LNCaP clone FGC (cell line): ENCODE results near the gene RAP2A.

Experiments
- DNase-seq: peaks from one replicate; pipeline ENCODE4 v3.0.0-alpha.2; 2011; ENCODE audit warnings: low read depth
- H3K4me3 ChIP-seq: 2 replicates; pipeline ENCODE4 v1.5.1; 2011; ENCODE audit warnings: mild to moderate bottlenecking, low read depth, low read length, control low read depth
- TF ChIP-seq, protein P1 (sequence below): IDR thresholded peaks from 2 replicates; pipeline ENCODE4 v1.5.1; 2012; ENCODE audit warnings: mild to moderate bottlenecking; ENCODE audit not compliant: control insufficient read depth, insufficient read depth; ENCODE audit errors: extremely low read depth

The RAP2A gene

DNA sequence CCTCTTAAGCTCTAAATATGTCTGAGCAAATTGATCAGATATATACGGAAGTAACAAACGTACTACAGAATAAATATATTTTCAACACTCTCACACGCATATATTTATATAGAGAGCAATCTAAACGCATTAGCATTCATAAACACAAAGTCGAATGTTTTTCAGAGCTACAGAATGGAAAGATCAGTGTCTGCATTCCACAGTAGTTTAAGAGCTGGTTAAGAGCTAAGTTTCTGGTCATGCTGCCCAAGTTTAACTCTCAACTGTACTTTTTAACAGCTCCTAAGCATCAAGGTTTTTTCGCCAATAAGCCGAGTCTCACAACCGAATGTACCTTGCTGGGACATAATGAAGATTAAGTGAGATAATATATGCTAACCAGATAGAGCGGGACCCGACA lies 36.7 kb upstream of the RAP2A start:
- DNase-seq: no peak
- H3K4me3 ChIP-seq: no peak overlapping the region
- TF ChIP-seq, protein P1, sequence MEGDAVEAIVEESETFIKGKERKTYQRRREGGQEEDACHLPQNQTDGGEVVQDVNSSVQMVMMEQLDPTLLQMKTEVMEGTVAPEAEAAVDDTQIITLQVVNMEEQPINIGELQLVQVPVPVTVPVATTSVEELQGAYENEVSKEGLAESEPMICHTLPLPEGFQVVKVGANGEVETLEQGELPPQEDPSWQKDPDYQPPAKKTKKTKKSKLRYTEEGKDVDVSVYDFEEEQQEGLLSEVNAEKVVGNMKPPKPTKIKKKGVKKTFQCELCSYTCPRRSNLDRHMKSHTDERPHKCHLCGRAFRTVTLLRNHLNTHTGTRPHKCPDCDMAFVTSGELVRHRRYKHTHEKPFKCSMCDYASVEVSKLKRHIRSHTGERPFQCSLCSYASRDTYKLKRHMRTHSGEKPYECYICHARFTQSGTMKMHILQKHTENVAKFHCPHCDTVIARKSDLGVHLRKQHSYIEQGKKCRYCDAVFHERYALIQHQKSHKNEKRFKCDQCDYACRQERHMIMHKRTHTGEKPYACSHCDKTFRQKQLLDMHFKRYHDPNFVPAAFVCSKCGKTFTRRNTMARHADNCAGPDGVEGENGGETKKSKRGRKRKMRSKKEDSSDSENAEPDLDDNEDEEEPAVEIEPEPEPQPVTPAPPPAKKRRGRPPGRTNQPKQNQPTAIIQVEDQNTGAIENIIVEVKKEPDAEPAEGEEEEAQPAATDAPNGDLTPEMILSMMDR: no peak

DNA sequence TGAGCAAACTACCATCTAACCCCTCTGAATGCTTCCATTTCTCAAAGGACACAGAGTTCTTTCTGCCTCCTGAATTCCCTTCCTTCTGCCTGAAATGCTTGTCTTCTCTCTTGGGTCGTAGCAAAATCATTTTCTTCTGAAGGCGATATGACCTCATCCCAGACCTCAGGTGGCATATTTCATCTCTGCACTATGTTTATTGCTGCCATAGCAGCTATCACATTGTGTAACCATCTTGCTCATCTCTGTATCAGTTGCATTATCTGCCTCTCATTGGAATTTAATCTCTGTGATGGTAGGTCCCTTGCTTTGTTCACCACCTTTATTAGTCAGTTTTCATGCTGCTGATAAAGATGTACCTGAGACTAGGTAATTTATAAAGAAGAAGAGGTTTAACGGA lies 32.5 kb upstream of the RAP2A start:
- H3K4me3 ChIP-seq: no peak overlapping the region
- TF ChIP-seq, protein P1: no peak

DNA sequence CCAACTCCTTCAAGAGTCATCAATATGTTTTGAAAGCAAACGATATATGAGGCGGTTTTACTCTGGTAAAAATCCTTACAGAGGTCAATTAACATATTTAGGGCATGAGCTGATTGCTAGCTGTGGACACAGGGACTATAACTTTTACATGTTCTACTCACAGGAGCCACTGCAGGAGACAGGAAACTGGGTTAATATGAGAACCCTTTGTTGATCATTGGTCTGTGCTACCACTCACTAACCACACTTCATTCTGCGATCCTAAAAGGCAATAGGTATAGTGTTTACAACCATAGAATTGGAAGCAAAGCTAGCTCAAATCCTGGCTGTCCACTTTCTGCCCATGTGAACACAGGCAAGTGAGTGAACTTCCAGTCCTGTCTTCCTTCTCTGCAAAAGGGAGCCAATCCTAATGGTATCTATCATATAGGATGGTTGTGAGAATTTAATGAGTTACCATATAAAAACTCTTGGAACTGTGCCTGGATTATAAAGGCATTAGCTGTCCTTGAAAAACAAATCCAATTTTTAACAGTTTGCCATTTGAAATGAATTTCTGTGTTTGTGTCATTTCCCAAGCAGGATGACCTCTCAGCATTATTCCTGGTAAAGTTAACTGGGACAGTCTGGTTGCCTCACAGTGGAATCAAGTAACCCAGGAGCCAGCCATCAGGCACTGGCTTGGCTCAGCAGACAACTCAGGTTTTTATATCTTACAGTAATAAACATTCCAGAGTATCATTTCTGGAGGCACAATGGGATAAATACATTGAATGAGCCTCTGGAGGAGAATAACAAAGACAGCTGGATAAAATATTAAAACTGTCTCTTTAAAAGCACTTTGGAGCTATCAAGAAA lies 29.8 kb upstream of the RAP2A start:
- TF ChIP-seq, protein P1: no peak
- DNase-seq: no peak
- no peak overlapping the region for H3K4me3 ChIP-seq

More for the DNA sequence above, 32.5 kb upstream of the RAP2A start:
- no peak for DNase-seq

DNA sequence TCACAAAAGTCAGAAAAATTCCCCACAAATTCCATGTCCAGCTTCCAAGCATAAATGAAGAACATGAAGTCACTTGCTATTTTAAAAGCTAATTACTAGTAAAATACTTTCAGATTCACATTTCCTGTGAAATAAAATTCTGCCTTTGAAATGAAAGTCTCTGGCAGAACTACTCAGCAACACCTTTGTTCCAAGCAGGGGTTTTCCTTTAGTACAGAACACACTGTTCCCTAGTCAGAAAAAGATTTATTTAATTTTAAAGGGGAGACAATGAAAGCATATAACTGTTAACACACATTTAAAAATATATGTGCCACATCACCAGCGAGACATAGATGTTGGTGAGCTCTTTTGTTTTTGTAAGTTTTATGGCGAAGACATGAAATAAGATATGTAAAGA lies 26.4 kb upstream of the RAP2A start:
- TF ChIP-seq, protein P1: no peak
- DNase-seq: no peak
- no peak overlapping the region for H3K4me3 ChIP-seq

DNA sequence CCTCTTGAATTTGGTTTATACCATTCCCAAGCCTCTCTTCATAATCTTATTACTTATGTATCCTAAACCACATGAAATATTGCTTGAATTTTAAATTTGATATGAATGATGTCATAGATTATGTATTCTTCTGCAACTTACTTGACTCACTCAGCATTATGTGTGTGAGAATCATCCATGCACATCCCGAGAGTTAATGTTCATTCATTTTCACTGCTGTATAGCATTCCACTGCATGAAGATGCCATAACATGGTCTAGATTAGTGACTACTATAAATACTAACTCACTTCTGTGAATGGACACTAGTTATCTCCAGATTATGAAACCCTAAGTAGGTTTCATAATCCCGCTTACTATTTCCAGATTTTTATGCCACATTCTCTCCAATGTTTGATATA lies 25.0 kb upstream of the RAP2A start:
- TF ChIP-seq, protein P1: no peak
- no peak for DNase-seq
- no peak overlapping the region for H3K4me3 ChIP-seq

DNA sequence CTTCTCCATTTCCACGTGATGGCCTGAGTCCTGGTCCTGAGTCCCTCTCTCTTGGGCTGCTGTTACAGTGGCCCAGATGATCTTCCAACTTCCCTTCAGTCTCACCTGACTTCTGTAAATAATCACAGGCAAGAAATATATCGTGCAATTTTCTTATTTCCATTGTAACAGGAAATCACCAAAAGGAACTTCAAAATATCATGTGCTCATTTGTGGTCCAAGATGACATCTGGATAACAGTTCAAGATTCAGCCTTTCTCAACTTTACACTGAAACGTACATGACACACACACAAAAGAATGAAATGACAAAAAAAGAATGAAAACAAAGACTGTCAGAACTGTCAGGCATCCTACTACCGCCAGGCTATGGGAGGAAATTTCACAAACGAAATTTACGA lies 22.0 kb upstream of the RAP2A start:
- no peak for DNase-seq
- no peak overlapping the region for H3K4me3 ChIP-seq
- TF ChIP-seq, protein P1: no peak

DNA sequence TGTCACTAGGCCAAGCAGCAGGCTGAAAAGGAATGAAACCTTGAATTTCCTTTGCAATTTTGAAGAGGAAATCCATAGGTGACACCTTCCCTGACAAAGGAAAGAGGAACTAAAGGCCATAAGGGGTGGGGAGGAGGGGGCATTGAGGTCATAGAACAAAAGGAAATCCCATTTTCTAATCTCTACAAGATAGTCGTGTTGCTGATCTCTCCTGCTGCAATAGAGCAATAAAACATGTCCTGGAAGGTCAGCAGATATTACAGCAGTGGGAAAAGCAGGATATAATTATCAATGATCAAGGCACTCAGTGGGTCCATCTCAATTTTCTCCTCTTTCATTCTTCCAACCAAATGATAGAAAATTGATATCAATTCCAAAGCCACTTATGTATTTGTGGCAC lies 20.3 kb upstream of the RAP2A start:
- no peak overlapping the region for H3K4me3 ChIP-seq
- no peak for DNase-seq
- TF ChIP-seq, protein P1: no peak
